HL-60/S4 treated with phorbol 12-myristate 13-acetate at 8.2 ng/mL for 4 days and 3 days (cell line): Measurements from ENCODE around the gene TNFRSF1A.

ENCODE experiments used
- in situ Hi-C: fragments of 300-500 bp; cut with MboI; formaldehyde crosslinking; loops from 2 replicates; pipeline ENCODE4 v1.15.0; 2022; ENCODE audit warnings: low sequenced_read_pairs

The TNFRSF1A gene

GRCh38 chr12:6280053-6280469 is 61.8 kb downstream of the TNFRSF1A start:
- in situ Hi-C loops = loop anchor here (5.0 to 25.0 kb wide), 2 partner anchors 218 to 543 kb away; no protein-coding TSS in a partner anchor

GRCh38 chr12:6279631-6280030 is 62.2 kb downstream of the TNFRSF1A start:
- in situ Hi-C loops = loop anchor here (5.0 to 25.0 kb wide), 3 partner anchors 85 to 542 kb away; no protein-coding TSS in a partner anchor

- in situ Hi-C loops = loop anchor here (10.0 to 25.0 kb wide), 2 partner anchors 84 to 542 kb away; no protein-coding TSS in a partner anchor
Measured at GRCh38 chr12:6279256-6279628, 62.6 kb downstream of the TNFRSF1A start.
